HEK293 (cell line): ENCODE results near the gene PALD1.

Experiments used
- CTCF ChIP-seq: fragments of 450-650 bp; formaldehyde crosslinking; IDR thresholded peaks from 2 replicates; pipeline ENCODE4 v1.5.1; 2016; ENCODE audit warnings: missing biosample characterization, missing genetic modification characterization
- ZBTB11 ChIP-seq: fragments of 450-650 bp; formaldehyde crosslinking; conservative IDR thresholded peaks from 2 replicates; pipeline ENCODE4 v1.5.1; 2016; ENCODE audit warnings: low read depth, missing biosample characterization, missing genetic modification characterization
- ZBTB7A ChIP-seq: fragments of 450-650 bp; formaldehyde crosslinking; IDR thresholded peaks from 2 replicates; pipeline ENCODE4 v1.5.1; 2016; ENCODE audit warnings: low read depth, missing biosample characterization, missing genetic modification characterization
- ZNF274 ChIP-seq, 2 experiments: fragments of 200-500 bp in 1 of 2; fragments of 450-650 bp in 1 of 2; sonication (Bioruptor generic) in 1 of 2; formaldehyde crosslinking in 1 of 2; IDR thresholded peaks; 2 replicates each; pipeline versions ENCODE4 v1.5.1 to v1.6.1; 2014 to 2016; ENCODE audit warnings: borderline replicate concordance in 1 of 2, inconsistent platforms in 1 of 2, low read length in 1 of 2, missing biosample characterization in 1 of 2, missing genetic modification characterization in 1 of 2
- ZNF776 ChIP-seq: fragments of 450-650 bp; formaldehyde crosslinking; IDR thresholded peaks from 2 replicates; pipeline ENCODE4 v1.5.0; 2017; ENCODE audit warnings: missing biosample characterization, missing genetic modification characterization, borderline replicate concordance

- TF ChIP-seq ZNF776 (no peak), ZBTB11 (tag by site-specific recombination) (no peak), CTCF (tag by site-specific recombination) (no peak), ZBTB7A (no peak), ZNF274 (IDR thresholded peaks at IDR 0.05; ENCODE audit: low read length) (no peak), ZNF274 (tag by site-specific recombination; IDR thresholded peaks at IDR 0.05; ENCODE audit: borderline replicate concordance) (no peak)
Measured at GRCh38 chr10:70514591-70514990, 36.0 kb downstream of the PALD1 start.
